Measurements from ENCODE around the gene ATP11A. TPM values are rescaled to one million over a fixed set of nuclear protein-coding genes. Genes with fewer than 3 reads are reported as not detected.
"Not testable (repeated sequence)": the region's sequence is repeated elsewhere in the genome, so short reads cannot be mapped to it uniquely, and the experiment has no call there.

Gene ATP11A
- total RNA-seq, 5 donors from 2014 or later (not counting 1 experiment from before 2014, with no cell fraction given), result 35.7 to 57.1 (median 48.5) TPM

GRCh38 chr13:112881656-112882554 lies 192.1 kb downstream of the ATP11A start:
- peaks cover 30 to 41% of the 10 kb centered on the region in 2 donors for H3K36me3 ChIP-seq (ENCODE audit: control insufficient read depth in 2 of 2, extremely low read depth in 1 of 2, insufficient read depth in 1 of 2, low read length in 1 of 2)
- ATAC-seq (replicated peaks in 1 of 4), result no peak

GRCh38 chr13:112882555-112883024 lies 192.8 kb downstream of the ATP11A start:
- Histone ChIP-seq H3K27me3 (replicated peaks in 1 of 2; ENCODE audit: control insufficient read depth in 2 of 2, extremely low read depth in 1 of 2, insufficient read depth in 2 of 2, low read length in 1 of 2) (no peaks in the 10 kb centered on the region), H3K27ac (ENCODE audit: low read length) (no peak overlapping the region), H3K36me3 (ENCODE audit: control insufficient read depth in 2 of 2, extremely low read depth in 1 of 2, insufficient read depth in 1 of 2, low read length in 1 of 2) (peaks cover 28 to 37% of the 10 kb centered on the region in 2 donors), H3K4me3 (ENCODE audit: control insufficient read depth in 1 of 2, extremely low read depth in 1 of 2, low read length in 1 of 2) (no peak overlapping the region), H3K4me1 (ENCODE audit: control insufficient read depth in 1 of 2, extremely low read depth in 1 of 2, insufficient read depth in 2 of 2, low read length in 2 of 2) (no peaks in the 10 kb centered on the region), H3K9me3 (no peaks in the 10 kb centered on the region)
- ATAC-seq (replicated peaks in 1 of 4) (no peak), DNase-seq (no peak)
- H3K36me3 Mint-ChIP-seq, result peaks cover 33% of the 10 kb centered on the region
- H3K9me3 Mint-ChIP-seq, result no peaks in the 10 kb centered on the region
- ChIA-PET CTCF (no interaction called here), POLR2A (no interaction called here)
- H3K4me3 Mint-ChIP-seq, result no peak overlapping the region
- H3K27ac Mint-ChIP-seq, result no peak overlapping the region
- H3K4me1 Mint-ChIP-seq, result peaks cover 0 to 4% (median 0%) of the 10 kb centered on the region in 3 donors
- H3K27me3 Mint-ChIP-seq, result no peaks in the 10 kb centered on the region
- 98% methylated on average over 32 of the region's 34 CpGs for WGBS (ENCODE audit: insufficient coverage)

More at GRCh38 chr13:112881656-112882554, 192.1 kb downstream of the ATP11A start:
- Mint-ChIP-seq H3K9me3 (no peaks in the 10 kb centered on the region), H3K36me3 (peaks cover 33% of the 10 kb centered on the region), H3K4me3 (no peak overlapping the region), H3K27me3 (no peaks in the 10 kb centered on the region), H3K27ac (no peak overlapping the region), H3K4me1 (peaks cover 0 to 5% (median 0%) of the 10 kb centered on the region in 3 donors)
- ChIA-PET CTCF (no interaction called here), POLR2A (interaction anchor here in 1 of 2 donors (0.6 kb wide), 1 partner anchor 11 kb away, joined by 3 read pairs; no protein-coding TSS in a partner anchor)
- no peak overlapping the region for H3K4me3 ChIP-seq (ENCODE audit: control insufficient read depth in 1 of 2, extremely low read depth in 1 of 2, low read length in 1 of 2)
- no peaks in the 10 kb centered on the region for H3K9me3 ChIP-seq
- DNase-seq, result no peak
- no peaks in the 10 kb centered on the region for H3K4me1 ChIP-seq (ENCODE audit: control insufficient read depth in 1 of 2, extremely low read depth in 1 of 2, insufficient read depth in 2 of 2, low read length in 2 of 2)
- no peaks in the 10 kb centered on the region for H3K27me3 ChIP-seq (replicated peaks in 1 of 2; ENCODE audit: control insufficient read depth in 2 of 2, extremely low read depth in 1 of 2, insufficient read depth in 2 of 2, low read length in 1 of 2)
- H3K27ac ChIP-seq (ENCODE audit: low read length), result no peak overlapping the region
- WGBS (ENCODE audit: insufficient coverage), result 98% methylated on average over 22 of the region's 35 CpGs

GRCh38 chr13:112883241-112883945 lies 193.6 kb downstream of the ATP11A start:
- POLR2A ChIA-PET, result no interaction called here
- Mint-ChIP-seq H3K27me3 (no peaks in the 10 kb centered on the region), H3K27ac (no peak overlapping the region), H3K4me3 (no peak overlapping the region), H3K9me3 (no peaks in the 10 kb centered on the region), H3K4me1 (peaks cover 0 to 3% (median 0%) of the 10 kb centered on the region in 3 donors), H3K36me3 (peaks cover 27% of the 10 kb centered on the region)
- H3K4me1 ChIP-seq (ENCODE audit: control insufficient read depth in 1 of 2, extremely low read depth in 1 of 2, insufficient read depth in 2 of 2, low read length in 2 of 2), result no peaks in the 10 kb centered on the region
- H3K27ac ChIP-seq (ENCODE audit: low read length), result no peak overlapping the region
- CTCF ChIA-PET, result no interaction called here
- H3K36me3 ChIP-seq (ENCODE audit: control insufficient read depth in 2 of 2, extremely low read depth in 1 of 2, insufficient read depth in 1 of 2, low read length in 1 of 2), result peaks cover 28 to 32% of the 10 kb centered on the region in 2 donors
- no peaks in the 10 kb centered on the region for H3K9me3 ChIP-seq
- no peaks in the 10 kb centered on the region for H3K27me3 ChIP-seq (replicated peaks in 1 of 2; ENCODE audit: control insufficient read depth in 2 of 2, extremely low read depth in 1 of 2, insufficient read depth in 2 of 2, low read length in 1 of 2)
- 96% methylated on average over 12 of the region's 24 CpGs for WGBS (ENCODE audit: insufficient coverage)
- DNase-seq (no peak), ATAC-seq (replicated peaks in 1 of 4) (no peak)
- H3K4me3 ChIP-seq (ENCODE audit: control insufficient read depth in 1 of 2, extremely low read depth in 1 of 2, low read length in 1 of 2), result no peak overlapping the region

GRCh38 chr13:112884700-112885099 lies 194.9 kb downstream of the ATP11A start:
- DNase-seq; H3K4me3 Mint-ChIP-seq; POLR2A ChIA-PET; H3K27ac Mint-ChIP-seq; H3K27ac ChIP-seq (ENCODE audit: low read length); H3K4me1 Mint-ChIP-seq; H3K4me1 ChIP-seq (ENCODE audit: control insufficient read depth in 1 of 2, extremely low read depth in 1 of 2, insufficient read depth in 2 of 2, low read length in 2 of 2); H3K4me3 ChIP-seq (ENCODE audit: control insufficient read depth in 1 of 2, extremely low read depth in 1 of 2, low read length in 1 of 2); ATAC-seq (replicated peaks in 1 of 4); H3K27me3 ChIP-seq (replicated peaks in 1 of 2; ENCODE audit: control insufficient read depth in 2 of 2, extremely low read depth in 1 of 2, insufficient read depth in 2 of 2, low read length in 1 of 2); CTCF ChIA-PET; H3K9me3 Mint-ChIP-seq; H3K9me3 ChIP-seq; H3K27me3 Mint-ChIP-seq: not testable (repeated sequence)
- 98% methylated on average over 10 of the region's 13 CpGs for WGBS (ENCODE audit: insufficient coverage)
- peaks cover 26 to 28% of the 10 kb centered on the region in 2 donors for H3K36me3 ChIP-seq (ENCODE audit: control insufficient read depth in 2 of 2, extremely low read depth in 1 of 2, insufficient read depth in 1 of 2, low read length in 1 of 2)
- H3K36me3 Mint-ChIP-seq, result peaks cover 20% of the 10 kb centered on the region

GRCh38 chr13:112885242-112885781 lies 195.5 kb downstream of the ATP11A start:
- H3K9me3 Mint-ChIP-seq, result no peaks in the 10 kb centered on the region
- no peak overlapping the region for H3K27ac ChIP-seq (ENCODE audit: low read length)
- no peaks in the 10 kb centered on the region for H3K27me3 ChIP-seq (replicated peaks in 1 of 2; ENCODE audit: control insufficient read depth in 2 of 2, extremely low read depth in 1 of 2, insufficient read depth in 2 of 2, low read length in 1 of 2)
- no peak overlapping the region for H3K4me3 Mint-ChIP-seq
- no peak overlapping the region for H3K4me3 ChIP-seq (ENCODE audit: control insufficient read depth in 1 of 2, extremely low read depth in 1 of 2, low read length in 1 of 2)
- H3K36me3 Mint-ChIP-seq, result peaks cover 17% of the 10 kb centered on the region
- H3K27me3 Mint-ChIP-seq, result no peaks in the 10 kb centered on the region
- POLR2A ChIA-PET, result no interaction called here
- no peak overlapping the region for H3K27ac Mint-ChIP-seq
- CTCF ChIA-PET, result no interaction called here
- no peaks in the 10 kb centered on the region for H3K4me1 ChIP-seq (ENCODE audit: control insufficient read depth in 1 of 2, extremely low read depth in 1 of 2, insufficient read depth in 2 of 2, low read length in 2 of 2)
- H3K9me3 ChIP-seq, result no peaks in the 10 kb centered on the region
- DNase-seq, result no peak
- ATAC-seq (replicated peaks in 1 of 4), result no peak
- 97% methylated on average over 17 of the region's 19 CpGs for WGBS (ENCODE audit: insufficient coverage)
- H3K36me3 ChIP-seq (ENCODE audit: control insufficient read depth in 2 of 2, extremely low read depth in 1 of 2, insufficient read depth in 1 of 2, low read length in 1 of 2), result peaks cover 20 to 25% of the 10 kb centered on the region in 2 donors
- H3K4me1 Mint-ChIP-seq, result no peaks in the 10 kb centered on the region

- DNase-seq (no peak), ATAC-seq (replicated peaks in 1 of 4) (no peak)
- Mint-ChIP-seq H3K9me3 (no peaks in the 10 kb centered on the region), H3K4me1 (no peaks in the 10 kb centered on the region), H3K36me3 (peaks cover 12% of the 10 kb centered on the region), H3K27ac (peak overlapping the region in 1 of 2 donors; percentile 64), H3K27me3 (no peaks in the 10 kb centered on the region), H3K4me3 (no peak overlapping the region)
- no peak overlapping the region for H3K4me3 ChIP-seq (ENCODE audit: control insufficient read depth in 1 of 2, extremely low read depth in 1 of 2, low read length in 1 of 2)
- H3K4me1 ChIP-seq (ENCODE audit: control insufficient read depth in 1 of 2, extremely low read depth in 1 of 2, insufficient read depth in 2 of 2, low read length in 2 of 2), result no peaks in the 10 kb centered on the region
- H3K9me3 ChIP-seq, result no peaks in the 10 kb centered on the region
- H3K36me3 ChIP-seq (ENCODE audit: control insufficient read depth in 2 of 2, extremely low read depth in 1 of 2, insufficient read depth in 1 of 2, low read length in 1 of 2), result peaks cover 15 to 20% of the 10 kb centered on the region in 2 donors
- no peaks in the 10 kb centered on the region for H3K27me3 ChIP-seq (replicated peaks in 1 of 2; ENCODE audit: control insufficient read depth in 2 of 2, extremely low read depth in 1 of 2, insufficient read depth in 2 of 2, low read length in 1 of 2)
- ChIA-PET POLR2A (no interaction called here), CTCF (no interaction called here)
- WGBS (ENCODE audit: insufficient coverage), result 75% methylated on average over 24 of the region's 25 CpGs
- no peak overlapping the region for H3K27ac ChIP-seq (ENCODE audit: low read length)
Observed at GRCh38 chr13:112885782-112886268, 196.0 kb downstream of the ATP11A start.

Measured in T-cell (primary cell).